IPS-NIHi11 (cell line): Measurements from ENCODE around the gene INTS6L.
"Not testable (repeated sequence)": the region's sequence is repeated elsewhere in the genome, so short reads cannot be mapped to it uniquely, and the experiment has no call there.

Experiments used
- DNase-seq: peaks from one replicate; pipeline ENCODE4 v3.0.0; 2012; ENCODE audit warnings: mixed read lengths, low spot score

The INTS6L gene

DNA sequence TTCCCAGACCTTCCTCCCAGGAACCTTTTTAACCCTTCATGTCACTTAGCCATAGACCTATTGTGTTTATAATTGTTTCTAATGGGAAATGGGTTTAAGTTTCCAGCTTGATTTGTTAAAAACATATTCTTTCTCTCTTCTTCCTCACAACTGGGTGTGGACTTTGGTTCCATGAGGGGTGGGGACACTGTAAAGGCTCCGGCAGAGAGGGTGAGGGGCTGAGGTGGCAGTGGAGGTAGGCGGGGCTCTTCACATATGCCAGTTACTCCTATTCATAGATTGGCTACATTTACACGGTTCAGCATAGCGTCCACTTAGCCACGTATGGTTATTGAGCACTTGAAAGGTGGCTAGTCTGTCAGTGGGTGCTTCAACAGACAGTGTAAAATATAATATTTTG, 7.8 kb downstream of the INTS6L start:
- DNase-seq, result no peak

DNA sequence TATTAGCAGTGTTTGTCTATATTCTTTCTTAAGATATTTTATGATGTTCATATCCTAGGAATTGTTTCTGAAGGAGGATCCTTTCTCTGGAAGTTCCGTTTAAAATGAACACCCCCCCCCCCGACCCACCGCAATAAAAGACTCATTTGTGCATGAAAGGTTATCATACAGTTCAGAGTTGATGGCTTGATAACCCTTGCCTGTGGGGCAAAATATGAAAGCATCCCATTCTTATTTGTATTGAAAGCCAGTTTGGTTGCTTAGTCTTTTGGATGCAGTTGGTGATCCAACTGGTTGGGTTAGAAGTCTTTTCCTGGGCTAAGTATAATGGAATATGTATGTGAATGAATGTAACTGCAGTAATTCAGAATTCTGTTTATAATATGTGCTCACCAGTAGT, 8.3 kb downstream of the INTS6L start:
- no peak for DNase-seq

DNA sequence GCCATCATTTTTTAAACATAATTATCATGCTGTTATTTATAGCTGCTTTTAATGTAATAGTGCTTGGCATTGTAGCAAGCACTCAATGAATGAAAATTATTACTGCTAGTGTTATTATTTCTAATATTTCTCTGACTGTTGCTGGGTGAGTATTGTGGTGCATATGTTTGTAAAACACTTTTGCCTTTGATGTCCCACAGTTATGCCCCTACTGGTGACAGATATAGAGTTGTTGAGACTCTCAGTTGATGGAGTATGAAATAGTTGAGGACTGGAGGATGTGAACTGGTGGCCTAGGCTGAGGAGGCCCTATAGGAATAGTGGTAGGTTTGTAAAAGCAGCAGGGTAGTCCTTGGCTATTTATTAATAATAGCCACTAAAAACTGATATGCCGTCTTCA, 9.6 kb downstream of the INTS6L start:
- DNase-seq, result no peak

DNA sequence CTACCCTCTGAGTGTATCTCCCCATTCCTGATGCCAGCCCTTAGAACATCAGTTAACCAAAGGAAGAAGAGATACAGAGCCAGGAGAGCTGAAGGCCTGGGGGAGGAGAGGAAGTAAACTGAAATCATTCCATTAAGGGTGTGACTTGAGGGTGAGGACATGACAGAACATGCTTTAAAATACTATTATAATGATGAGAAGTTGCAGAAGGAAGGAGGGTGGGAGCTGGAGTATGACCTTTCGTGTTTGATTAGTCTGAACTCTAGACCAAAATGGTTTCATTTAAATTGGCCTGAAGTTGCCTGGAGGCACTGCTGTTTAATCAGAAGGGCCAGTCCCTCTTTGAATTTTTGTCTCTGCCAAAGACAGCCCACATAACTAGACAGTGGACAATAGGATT, 11.4 kb downstream of the INTS6L start:
- DNase-seq, result no peak

DNA sequence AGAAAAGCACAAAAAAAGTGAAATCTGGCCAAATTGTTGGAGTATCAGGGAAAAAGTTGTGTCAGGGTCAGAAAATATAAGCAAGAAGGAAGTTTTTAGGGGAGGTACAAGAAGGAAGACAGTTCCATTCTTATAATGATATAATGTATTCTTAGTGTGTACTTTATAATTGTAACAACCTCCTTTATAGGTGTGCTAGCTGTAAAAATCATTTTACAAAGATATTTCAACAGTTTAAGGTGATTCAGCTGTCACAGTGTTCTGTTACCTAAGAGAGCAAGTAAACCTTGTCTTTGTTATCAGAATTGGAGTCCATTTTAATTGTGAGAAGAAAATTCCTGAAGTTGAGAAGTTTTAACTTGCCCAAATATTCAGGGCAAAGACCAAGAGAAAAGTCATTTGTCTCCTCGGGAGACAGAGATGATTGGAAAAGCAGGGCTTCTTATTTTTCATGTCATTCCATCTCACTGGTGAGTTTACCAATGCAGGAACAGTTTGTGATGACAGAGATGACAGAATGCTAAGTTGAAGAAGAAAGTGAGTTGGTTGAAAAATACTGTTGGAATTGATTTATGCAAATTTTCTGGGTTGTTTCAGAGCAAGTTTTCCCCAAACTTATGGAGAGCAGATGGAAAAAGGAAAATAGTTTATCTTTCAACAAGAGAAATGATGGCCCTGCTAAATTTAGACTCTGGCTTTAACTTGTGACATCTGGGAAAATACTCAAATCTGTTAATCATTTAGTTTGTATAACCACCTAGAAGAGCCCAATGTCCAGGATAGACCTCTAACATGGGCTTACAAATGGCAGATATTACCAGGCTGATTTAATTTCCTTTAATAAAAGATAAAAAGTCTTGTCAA, 14.8 kb downstream of the INTS6L start:
- DNase-seq, result no peak

DNA sequence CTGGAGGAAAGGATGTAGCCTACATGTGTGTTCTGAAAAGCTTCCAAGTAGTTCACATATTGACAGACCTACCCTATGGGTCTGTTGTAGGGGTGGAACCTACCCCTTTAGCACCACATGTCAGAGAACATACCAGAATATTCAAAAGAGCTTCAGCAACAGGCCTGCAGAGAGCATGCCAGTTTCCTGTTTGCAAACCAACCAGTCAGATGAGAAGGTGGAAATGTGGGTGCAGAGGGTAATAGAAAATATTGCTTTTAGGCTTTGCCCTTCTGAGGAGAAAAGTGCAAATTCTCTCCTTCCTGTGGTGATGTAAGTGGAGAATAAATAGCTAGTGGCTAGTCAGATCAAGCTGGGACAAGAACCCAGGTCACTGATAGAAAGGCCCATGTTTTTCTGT, 16.4 kb downstream of the INTS6L start:
- no peak for DNase-seq

DNA sequence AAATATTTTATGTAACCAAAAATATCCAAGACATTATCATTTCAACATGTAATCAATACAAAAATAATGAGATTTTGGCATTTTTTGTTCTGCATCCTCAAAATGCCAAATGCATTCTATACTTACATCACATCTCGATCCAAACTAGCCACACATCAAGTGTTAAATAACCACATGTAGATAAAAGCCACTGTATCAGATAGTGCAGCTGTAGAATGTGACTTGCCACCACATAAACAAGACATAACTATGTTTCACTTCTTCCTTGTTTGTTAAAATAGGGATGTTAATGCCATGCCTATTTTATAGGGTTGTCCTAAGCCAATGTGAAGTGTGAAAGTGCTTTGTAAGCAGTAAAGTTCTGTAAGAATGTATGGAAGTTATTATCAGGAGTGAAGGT, 20.9 kb downstream of the INTS6L start:
- DNase-seq, result no peak

DNA sequence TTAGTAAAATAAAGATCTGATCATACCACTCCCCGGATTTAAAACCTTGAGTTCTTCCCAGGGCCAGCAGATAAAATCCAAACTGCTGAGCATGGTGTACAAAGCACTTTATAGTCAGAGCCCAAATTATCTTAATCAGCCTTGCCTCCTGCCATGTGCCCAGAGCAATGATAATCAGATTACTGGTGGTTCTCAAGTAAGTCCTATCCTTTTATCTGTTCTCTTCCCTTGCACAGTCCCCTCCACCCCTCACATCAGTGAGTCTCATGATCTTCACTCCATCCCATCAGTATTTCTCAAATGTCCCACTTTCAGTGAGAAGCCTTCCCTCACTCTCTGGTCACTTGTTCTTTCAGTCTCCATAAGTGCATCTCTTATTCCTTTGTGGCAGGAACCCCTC, 22.7 kb downstream of the INTS6L start:
- no peak for DNase-seq

DNA sequence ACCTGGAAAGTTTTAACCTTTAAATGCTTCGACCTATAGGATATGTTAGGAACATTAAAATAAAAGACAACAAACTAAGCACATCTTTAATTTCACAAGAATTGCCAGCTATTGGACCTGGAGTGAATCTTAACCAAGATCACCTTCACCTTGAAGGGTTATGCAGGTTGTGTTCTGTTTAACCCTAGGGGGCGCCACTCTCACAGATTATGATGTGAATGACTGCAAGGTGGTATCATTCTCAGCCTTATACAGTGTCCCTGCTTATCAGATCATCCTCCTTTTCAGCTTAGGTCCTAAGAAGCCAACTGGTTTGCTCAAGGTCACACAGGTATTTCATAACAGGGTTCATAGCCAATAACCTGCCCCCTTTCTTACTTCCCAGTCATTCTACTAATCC, 23.5 kb downstream of the INTS6L start:
- DNase-seq, result peak; percentile 18

DNA sequence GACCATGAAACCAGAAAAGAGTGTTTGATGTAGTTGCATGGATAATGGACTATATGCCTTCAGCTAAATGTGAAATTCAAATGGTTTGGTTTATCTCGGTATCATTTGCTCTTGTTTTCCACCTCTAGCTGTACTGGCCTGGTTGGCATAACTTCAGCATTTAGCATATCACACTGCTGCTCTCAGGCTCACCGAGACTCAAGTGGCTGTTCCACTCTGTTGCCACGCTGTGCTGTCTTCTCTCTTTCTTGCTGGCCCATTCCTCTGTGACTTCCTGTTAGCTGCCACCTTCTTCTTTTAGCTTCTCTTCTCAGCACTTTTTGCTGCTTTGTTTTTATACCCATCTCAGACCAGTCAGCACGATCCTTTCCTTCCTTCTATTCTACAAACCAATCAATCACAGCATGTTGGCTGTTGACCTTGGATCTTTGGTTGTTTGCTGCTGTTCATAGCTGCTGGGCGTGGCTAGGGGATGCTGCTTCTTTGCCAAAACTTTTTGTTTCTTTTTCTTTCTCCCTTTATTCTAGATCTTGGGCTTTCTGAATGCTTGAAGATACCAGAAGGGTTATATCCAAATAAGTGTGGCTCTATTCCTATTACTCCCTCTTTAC, 24.0 kb downstream of the INTS6L start:
- no peak for DNase-seq

DNA sequence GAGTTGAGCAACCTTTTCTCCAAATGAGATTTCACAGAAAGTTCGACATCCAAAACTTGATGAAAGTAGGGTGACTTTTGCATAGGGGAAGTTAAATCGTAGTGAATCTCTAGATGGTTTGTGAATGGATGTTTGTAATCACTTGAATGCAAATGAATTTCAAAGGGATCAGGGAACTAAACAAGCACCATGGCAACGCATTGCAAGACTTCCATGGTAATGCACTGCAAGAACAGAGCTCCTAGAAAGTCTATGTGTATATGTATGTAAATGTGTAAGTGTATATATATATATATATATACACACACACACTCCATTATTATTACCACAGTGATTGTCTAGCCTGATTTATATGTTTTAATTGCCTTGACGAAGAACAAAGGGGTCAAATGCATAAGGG, 27.3 kb downstream of the INTS6L start:
- DNase-seq, result no peak

DNA sequence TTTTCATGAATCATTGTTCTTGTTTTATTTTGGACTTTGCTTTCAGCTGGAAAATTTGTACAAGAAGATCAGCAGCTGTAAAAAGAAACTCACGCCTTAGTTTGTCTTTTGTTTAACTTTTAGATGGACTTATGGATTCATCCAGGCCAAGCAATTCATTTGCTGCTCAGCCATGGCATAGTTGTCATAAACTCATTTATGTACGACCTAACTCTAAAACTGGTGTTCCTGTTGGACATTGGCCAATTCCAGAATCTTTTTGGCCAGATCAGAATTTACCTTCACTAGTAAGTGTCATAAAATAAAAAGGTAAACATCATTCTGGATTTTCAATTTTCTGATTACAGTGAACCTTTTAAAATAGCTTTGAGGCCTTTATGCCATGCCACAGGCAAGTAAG, 29.1 kb downstream of the INTS6L start:
- DNase-seq, result no peak

DNA sequence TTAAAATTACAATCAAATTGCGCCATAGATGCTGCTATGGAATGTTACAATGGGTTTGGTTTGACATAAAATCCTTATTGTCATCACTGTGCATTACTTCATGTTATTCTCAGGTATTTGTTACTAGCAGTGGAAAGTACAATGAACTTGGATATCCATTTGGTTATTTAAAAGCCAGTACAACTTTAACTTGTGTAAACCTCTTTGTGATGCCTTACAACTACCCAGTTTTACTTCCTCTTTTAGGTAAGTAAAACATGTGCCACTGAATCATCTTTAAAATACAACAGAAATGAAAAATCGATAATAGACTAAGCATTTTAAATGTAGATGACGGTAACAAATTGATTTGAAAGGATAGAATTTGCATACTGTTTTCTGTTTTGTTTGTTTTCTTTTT, 35.6 kb downstream of the INTS6L start:
- no peak for DNase-seq

DNA sequence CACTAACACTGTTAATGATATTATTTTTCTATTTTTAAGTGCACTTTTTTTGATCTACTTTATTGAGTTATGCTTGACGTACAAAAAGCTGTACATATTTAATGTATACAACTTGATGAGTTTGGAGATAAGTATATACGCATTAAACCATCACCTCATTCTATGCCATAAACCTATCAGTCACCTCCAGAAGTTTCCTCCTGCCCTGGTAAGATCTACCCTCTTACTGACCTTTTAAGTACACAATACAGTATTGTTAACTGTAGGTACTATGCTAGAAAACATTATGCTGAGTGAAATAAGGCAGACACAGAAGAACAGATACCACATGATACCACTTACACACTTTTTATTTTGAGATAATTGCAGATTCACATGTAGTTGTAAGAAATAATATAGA, 36.9 kb downstream of the INTS6L start:
- no peak for DNase-seq

DNA sequence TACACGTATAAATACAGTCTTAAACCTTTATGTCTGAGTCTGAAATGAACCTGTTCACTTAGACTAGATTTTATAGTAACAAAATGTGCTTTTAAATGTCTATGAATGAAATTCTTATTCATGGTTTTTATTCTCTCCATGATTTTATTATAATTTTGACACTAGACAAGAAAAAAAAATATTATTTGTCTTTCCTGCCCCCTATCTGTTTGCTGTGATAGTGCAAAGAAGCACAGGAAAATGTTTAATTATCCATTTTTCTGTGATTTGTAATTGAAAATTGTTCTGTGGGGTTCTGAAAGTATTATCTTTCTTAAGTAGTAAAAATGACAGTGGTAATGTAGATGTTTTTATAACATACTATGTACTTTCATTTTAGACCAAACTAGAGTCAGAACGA, 52.0 kb downstream of the INTS6L start:
- DNase-seq, result no peak

DNA sequence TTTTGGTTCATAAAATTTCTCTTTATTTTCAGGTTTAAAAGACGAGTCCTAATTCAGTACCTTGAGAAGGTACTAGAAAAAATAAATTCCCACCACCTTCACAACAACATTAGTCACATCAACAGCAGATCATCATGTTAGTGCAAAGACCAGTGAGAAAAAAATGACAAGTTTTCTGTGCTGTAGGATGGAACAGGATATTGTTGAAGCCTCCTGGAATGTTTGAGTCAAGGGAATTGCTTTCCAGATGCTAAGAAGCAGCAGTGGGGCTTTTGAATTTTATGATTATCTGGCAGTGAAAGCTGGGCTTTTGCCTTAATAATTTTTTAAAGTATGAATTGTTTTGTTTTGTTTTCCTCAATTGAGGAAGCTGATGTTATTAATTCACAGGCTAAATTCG, 61.0 kb downstream of the INTS6L start:
- DNase-seq, result no peak

DNA sequence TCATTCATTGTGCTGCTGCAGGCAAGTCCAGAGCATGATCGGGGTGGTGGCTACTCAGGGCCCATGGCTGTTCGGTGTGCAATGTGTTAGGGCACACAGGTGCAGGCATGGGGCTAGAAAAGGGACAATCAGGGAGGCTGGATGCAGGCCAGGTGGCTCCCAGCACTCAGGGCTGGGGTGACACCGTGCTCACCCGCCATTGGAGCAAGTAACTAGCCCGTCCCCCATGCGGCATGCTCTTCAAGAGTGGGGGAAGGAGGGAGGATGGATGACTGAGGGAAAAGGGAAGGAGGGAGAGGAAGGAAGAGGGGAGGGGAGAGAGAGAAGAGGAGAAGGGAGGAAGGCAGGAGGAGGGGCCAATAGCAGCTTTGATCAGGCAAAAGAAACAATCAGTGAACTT, 64.7 kb downstream of the INTS6L start:
- no peak for DNase-seq

DNA sequence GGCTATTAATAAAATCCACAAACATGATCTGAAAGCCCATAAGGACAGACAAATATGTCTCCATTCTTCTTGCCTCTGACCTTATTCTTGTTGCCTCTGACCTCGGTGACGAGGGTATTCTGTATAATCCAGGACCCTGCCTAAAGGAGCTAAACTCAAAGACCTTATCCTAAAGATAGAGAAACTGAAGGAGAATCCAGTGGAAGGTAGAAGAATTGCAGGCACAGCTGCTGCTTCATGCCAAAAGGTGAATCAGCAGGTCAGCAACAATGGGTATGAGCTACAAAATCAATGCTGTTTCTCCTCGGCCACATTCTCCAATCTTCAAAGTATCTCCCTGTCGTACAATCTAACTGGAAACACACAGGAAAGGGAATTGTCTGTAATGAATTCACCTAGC, 71.4 kb downstream of the INTS6L start:
- no peak for DNase-seq

DNA sequence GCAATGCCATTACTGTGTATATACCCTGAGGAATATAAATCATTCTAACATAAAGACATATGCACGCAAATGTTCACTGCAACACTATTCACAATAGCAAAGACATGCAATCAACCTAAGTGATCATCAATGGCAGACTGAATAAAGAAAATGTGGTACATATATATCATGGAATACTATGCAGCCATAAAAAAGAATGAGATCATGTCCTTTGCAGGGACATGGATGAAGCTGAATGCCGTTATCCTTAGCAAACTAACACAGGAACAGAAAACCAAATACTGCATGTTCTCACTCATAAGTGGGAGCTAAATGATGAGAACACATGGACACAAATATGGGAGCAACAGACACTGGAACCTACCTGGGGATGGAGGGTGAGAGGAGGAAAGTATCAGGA, 73.6 kb downstream of the INTS6L start:
- DNase-seq, result not testable (repeated sequence)

DNA sequence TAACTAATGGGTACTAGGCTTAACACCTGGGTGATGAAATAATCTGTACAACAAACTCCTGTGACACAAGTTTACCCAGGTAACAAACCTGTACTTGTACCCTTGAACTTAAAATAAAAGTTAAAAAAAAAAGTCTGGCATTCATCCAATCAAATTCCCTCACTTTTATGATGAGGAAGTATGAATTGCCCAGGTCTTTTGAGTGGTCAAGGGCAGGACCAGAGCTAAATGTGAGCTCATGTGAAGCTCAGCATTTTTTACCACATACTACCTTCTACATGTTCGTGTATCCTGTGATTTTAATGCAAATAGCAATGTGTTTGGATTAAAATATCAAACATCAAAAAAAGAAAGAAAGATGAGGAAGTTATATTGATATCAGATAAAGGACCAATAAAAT, 74.0 kb downstream of the INTS6L start:
- DNase-seq, result not testable (repeated sequence)

DNA sequence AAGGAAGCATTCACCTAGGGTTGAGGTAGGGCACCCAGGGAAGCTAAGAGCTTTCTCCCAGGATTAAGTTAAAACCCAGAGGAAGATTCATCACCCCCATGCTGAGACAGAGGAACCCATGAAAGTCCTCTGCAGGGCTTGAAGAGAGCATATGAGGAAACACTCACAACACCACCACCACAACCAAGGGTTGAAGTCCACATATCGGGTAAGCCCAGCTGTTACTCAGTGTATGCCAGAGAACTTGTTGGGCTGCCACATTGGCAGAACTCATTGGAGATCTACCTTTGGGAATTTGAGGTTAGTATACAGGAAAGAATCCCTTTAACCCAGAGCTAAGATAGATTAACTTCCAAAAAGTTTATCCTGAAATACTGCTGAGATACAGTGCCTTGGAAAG, 75.1 kb downstream of the INTS6L start:
- DNase-seq, result no peak

DNA sequence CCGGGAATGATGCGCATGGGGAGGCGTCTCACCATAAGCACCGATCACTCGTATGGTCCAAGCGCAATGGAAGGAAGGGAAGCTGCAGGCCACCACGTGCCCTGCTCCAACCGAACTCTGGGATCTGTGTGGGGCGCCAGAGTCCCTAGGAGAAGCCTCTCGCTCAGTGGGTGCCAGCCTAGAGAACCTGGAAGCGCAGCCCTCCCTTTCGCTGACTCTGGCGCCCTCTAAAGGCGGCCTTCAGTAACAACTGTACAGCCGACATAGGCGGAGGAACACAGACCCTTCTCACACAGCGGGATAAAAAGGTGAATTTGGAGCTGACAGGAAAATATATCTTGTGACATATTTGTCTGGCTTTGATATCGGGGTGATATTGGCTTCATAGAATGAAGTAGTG, 76.0 kb downstream of the INTS6L start:
- peak; percentile 52 for DNase-seq

DNA sequence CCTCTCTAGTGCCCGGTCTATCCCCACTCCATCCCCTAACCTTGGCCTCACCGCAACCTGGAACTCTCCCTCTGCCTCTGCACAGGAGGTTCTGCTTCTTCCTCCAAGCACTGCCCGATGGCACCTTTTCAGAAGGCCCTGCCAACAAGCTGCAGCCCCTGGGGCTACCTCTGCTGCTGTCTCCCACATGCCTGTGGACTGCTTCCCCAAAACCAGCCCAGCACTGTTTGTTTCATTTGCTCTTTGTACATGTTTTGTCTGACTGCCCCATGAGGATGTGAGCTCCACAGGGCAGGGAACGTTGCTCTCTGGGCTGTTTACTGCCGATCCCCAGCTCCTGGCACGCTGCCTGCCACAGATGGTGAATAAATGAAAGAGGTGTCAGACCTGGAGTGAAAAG, 85.4 kb downstream of the INTS6L start:
- DNase-seq, result no peak
